ENCODE results near the gene NASP.

Gene NASP

GRCh38 chr1:45569571-45569961 is 14.3 kb upstream of the NASP start:
- no peak overlapping the region for H3K4me3 ChIP-seq (ENCODE audit: low read depth, low read length)
- in situ Hi-C loops (cut with HindIII; ENCODE audit: low sequenced_read_pairs) = no loop called here
- DNase-seq (ENCODE audit: low read depth) = no peak
- TF ChIP-seq CTCF (IDR thresholded peaks at IDR 0.05; ENCODE audit: low read depth, low read length, missing control alignments) = no peak

GRCh38 chr1:45569962-45570581 is 13.8 kb upstream of the NASP start:
- in situ Hi-C loops (cut with HindIII; ENCODE audit: low sequenced_read_pairs) = no loop called here
- peak; percentile 99 for TF ChIP-seq CTCF (IDR thresholded peaks at IDR 0.05; ENCODE audit: low read depth, low read length, missing control alignments)

GRCh38 chr1:45570631-45571030 is 13.2 kb upstream of the NASP start:
- H3K4me3 ChIP-seq (ENCODE audit: low read depth, low read length) = no peak overlapping the region
- in situ Hi-C loops (cut with HindIII; ENCODE audit: low sequenced_read_pairs) = no loop called here
- DNase-seq (ENCODE audit: low read depth) = no peak
- no peak for TF ChIP-seq CTCF (IDR thresholded peaks at IDR 0.05; ENCODE audit: low read depth, low read length, missing control alignments)

More at GRCh38 chr1:45569962-45570581, 13.8 kb upstream of the NASP start:
- DNase-seq (ENCODE audit: low read depth) = peak; percentile 64
- no peak overlapping the region for H3K4me3 ChIP-seq (ENCODE audit: low read depth, low read length)

- no peak overlapping the region for H3K4me3 ChIP-seq (ENCODE audit: low read depth, low read length)
- in situ Hi-C loops (cut with HindIII; ENCODE audit: low sequenced_read_pairs) = no loop called here
- TF ChIP-seq CTCF (IDR thresholded peaks at IDR 0.05; ENCODE audit: low read depth, low read length, missing control alignments) = no peak
- no peak for DNase-seq (ENCODE audit: low read depth)
Measured at GRCh38 chr1:45573231-45573804, 10.5 kb upstream of the NASP start.

- H3K4me3 ChIP-seq (ENCODE audit: low read depth, low read length) = no peak overlapping the region
- no peak for TF ChIP-seq CTCF (IDR thresholded peaks at IDR 0.05; ENCODE audit: low read depth, low read length, missing control alignments)
- in situ Hi-C loops (cut with HindIII; ENCODE audit: low sequenced_read_pairs) = no loop called here
- no peak for DNase-seq (ENCODE audit: low read depth)
Measured at GRCh38 chr1:45574105-45574626, 9.7 kb upstream of the NASP start.

- peak; percentile 96 for DNase-seq (ENCODE audit: low read depth)
- no peak for TF ChIP-seq CTCF (IDR thresholded peaks at IDR 0.05; ENCODE audit: low read depth, low read length, missing control alignments)
- in situ Hi-C loops (cut with HindIII; ENCODE audit: low sequenced_read_pairs) = no loop called here
- peak overlapping the region; percentile 95 for H3K4me3 ChIP-seq (ENCODE audit: low read depth, low read length)
Measured at GRCh38 chr1:45583264-45583665, 576 bp upstream of the NASP start.

Measured in astrocyte of the cerebellum (primary cell).